GM19043 (cell line): ENCODE results near the gene NYAP1.

ENCODE experiments used
- ATAC-seq: cut with Tn5 transposase; IDR thresholded peaks from one replicate; pipeline ENCODE4 v1.9.1; 2021; ENCODE audit warnings: low read depth; ENCODE audit not compliant: unreplicated experiment

Gene NYAP1

GRCh38 chr7:100456562-100456961, 27.2 kb upstream of the NYAP1 start:
- no peak for ATAC-seq

- no peak for ATAC-seq
Observed at GRCh38 chr7:100457033-100457432, 26.7 kb upstream of the NYAP1 start.

GRCh38 chr7:100464210-100464660, 19.5 kb upstream of the NYAP1 start, which contains the start of gene SPACDR:
Gene SPACDR, minus strand, starts transcription at chr7:100464260. Its CDS starts 235 bp downstream, at chr7:100464025.
- no peak for ATAC-seq

GRCh38 chr7:100464791-100465190, 18.9 kb upstream of the NYAP1 start:
- ATAC-seq = no peak

- ATAC-seq = no peak
Observed at GRCh38 chr7:100465299-100465698, 18.4 kb upstream of the NYAP1 start.

GRCh38 chr7:100465702-100466311, 17.9 kb upstream of the NYAP1 start:
- ATAC-seq = no peak

- no peak for ATAC-seq
Observed at GRCh38 chr7:100466653-100467605, 16.8 kb upstream of the NYAP1 start.

- no peak for ATAC-seq
Observed at GRCh38 chr7:100467638-100468373, 15.9 kb upstream of the NYAP1 start.

GRCh38 chr7:100469227-100470044, 14.3 kb upstream of the NYAP1 start:
- ATAC-seq = no peak

- ATAC-seq = no peak
Observed at GRCh38 chr7:100471021-100471420, 12.7 kb upstream of the NYAP1 start.

GRCh38 chr7:100472121-100472851, 11.4 kb upstream of the NYAP1 start:
- ATAC-seq = no peak

- no peak for ATAC-seq
Observed at GRCh38 chr7:100472854-100473499, 10.8 kb upstream of the NYAP1 start.

- no peak for ATAC-seq
Observed at GRCh38 chr7:100475549-100475948, 8.2 kb upstream of the NYAP1 start.

- ATAC-seq = no peak
Observed at GRCh38 chr7:100476101-100476780, 7.5 kb upstream of the NYAP1 start.

- ATAC-seq = no peak
Observed at GRCh38 chr7:100476903-100477870, 6.5 kb upstream of the NYAP1 start.

- ATAC-seq = no peak
Observed at GRCh38 chr7:100477871-100478267, 5.9 kb upstream of the NYAP1 start.

GRCh38 chr7:100478958-100479660, 4.6 kb upstream of the NYAP1 start, which contains the start of gene TSC22D4:
Gene TSC22D4, minus strand, starts transcription at chr7:100479214. Its CDS starts 1,176 bp downstream, at chr7:100478038.
- no peak for ATAC-seq
